IPS-18a (cell line): ENCODE measurements around the gene AFDN.

Source experiments
- H3K27ac ChIP-seq: one replicate; pipeline ENCODE4 v1.5.1; 2013; ENCODE audit warnings: low read length
- H3K27me3 ChIP-seq: one replicate; pipeline ENCODE4 v1.6.1; 2013; ENCODE audit warnings: mild to moderate bottlenecking, low read length; ENCODE audit not compliant: control insufficient read depth, insufficient read depth
- H3K36me3 ChIP-seq: one replicate; pipeline ENCODE4 v1.6.1; 2013; ENCODE audit warnings: low read depth, low read length; ENCODE audit not compliant: control insufficient read depth
- H3K4me1 ChIP-seq: one replicate; pipeline ENCODE4 v1.6.1; 2013; ENCODE audit warnings: low read depth, low read length; ENCODE audit not compliant: control insufficient read depth
- H3K4me3 ChIP-seq: one replicate; pipeline ENCODE4 v1.5.1; 2013; ENCODE audit warnings: low read length
- H3K9ac ChIP-seq: one replicate; pipeline ENCODE4 v1.6.1; 2013; ENCODE audit warnings: mild to moderate bottlenecking, low read length, moderate library complexity
- H3K9me3 ChIP-seq: one replicate; pipeline ENCODE4 v1.6.1; 2013; ENCODE audit warnings: low read depth, low read length; ENCODE audit not compliant: control insufficient read depth

The AFDN gene

DNA sequence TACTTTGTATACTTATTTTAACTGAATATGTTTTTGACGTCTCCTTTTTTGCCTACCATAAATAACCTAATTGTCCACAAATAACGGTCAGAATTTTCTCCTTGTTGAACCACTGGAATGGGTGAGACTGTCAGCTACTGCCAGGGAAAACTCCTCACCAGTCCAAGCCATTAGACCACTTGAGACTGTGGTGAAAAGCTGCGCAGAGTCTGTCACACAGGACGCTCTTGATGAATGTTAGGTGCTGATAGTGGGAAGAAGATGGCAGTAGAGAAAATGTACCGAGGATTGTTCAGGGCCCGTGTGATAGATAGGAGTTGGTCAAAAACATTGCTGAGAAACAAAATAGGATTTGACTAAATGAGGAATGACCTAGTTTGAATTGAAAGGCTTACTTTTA lies 95.1 kb downstream of the AFDN start:
- H3K9me3 ChIP-seq: no peaks in the 10 kb centered on the region
- no peaks in the 10 kb centered on the region for H3K4me1 ChIP-seq
- H3K4me3 ChIP-seq: no peak overlapping the region
- H3K27me3 ChIP-seq: no peaks in the 10 kb centered on the region
- H3K36me3 ChIP-seq: peaks cover 77% of the 10 kb centered on the region
- H3K27ac ChIP-seq: no peak overlapping the region
- no peak overlapping the region for H3K9ac ChIP-seq

DNA sequence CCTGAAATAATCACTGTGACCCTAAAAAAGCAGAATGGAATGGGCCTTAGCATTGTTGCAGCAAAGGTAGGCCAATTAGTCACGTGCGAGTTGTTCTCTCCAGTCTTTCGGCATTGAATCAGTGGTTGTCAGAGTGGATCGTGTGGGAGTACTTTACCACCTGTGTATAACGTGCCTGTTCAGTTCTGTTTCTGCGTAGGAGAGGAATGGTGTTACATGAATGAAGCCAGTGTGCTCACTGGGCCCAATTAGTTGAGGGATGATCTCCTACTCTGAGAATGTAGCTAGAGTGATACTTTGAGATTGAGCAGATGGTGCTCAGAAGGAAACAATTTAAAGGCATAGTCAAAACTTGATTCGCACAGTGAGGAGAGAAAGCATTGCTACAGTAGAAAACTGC lies 98.3 kb downstream of the AFDN start:
- no peak overlapping the region for H3K27ac ChIP-seq
- H3K9me3 ChIP-seq: no peaks in the 10 kb centered on the region
- H3K36me3 ChIP-seq: peaks cover 78% of the 10 kb centered on the region
- H3K27me3 ChIP-seq: no peaks in the 10 kb centered on the region
- H3K4me3 ChIP-seq: no peak overlapping the region
- H3K4me1 ChIP-seq: no peaks in the 10 kb centered on the region
- H3K9ac ChIP-seq: no peak overlapping the region

GRCh38 chr6:167927246-167927645 lies 100.5 kb downstream of the AFDN start:
- Histone ChIP-seq H3K9ac (no peak overlapping the region), H3K4me1 (no peaks in the 10 kb centered on the region), H3K27me3 (no peaks in the 10 kb centered on the region), H3K36me3 (peaks cover 82% of the 10 kb centered on the region), H3K9me3 (no peaks in the 10 kb centered on the region), H3K4me3 (no peak overlapping the region), H3K27ac (no peak overlapping the region)

DNA sequence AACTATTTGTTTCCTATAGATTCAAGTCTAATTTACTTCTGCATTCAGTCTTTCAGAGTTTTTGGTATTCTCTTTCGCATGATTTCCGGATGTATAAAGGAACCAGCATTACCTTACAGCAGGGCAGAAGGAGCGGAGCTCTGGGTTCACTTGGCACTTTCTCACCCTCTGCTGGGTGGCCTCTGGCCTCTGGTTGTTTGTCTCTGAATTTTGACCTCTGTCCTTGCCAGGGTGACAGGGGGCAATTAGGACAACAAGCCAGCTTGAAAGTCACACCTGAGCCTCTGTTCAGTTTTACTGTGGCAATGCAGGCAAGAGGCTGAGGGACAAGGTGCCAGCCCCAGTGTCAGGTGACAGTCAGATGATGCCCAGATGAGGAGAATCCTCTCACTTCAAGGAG lies 101.4 kb downstream of the AFDN start:
- Histone ChIP-seq H3K4me1 (no peaks in the 10 kb centered on the region), H3K9ac (no peak overlapping the region), H3K36me3 (peaks cover 76% of the 10 kb centered on the region), H3K27ac (no peak overlapping the region), H3K27me3 (no peaks in the 10 kb centered on the region), H3K9me3 (no peaks in the 10 kb centered on the region), H3K4me3 (no peak overlapping the region)

- H3K9me3 ChIP-seq: no peaks in the 10 kb centered on the region
- no peak overlapping the region for H3K9ac ChIP-seq
- no peaks in the 10 kb centered on the region for H3K27me3 ChIP-seq
- H3K4me3 ChIP-seq: no peak overlapping the region
- H3K27ac ChIP-seq: no peak overlapping the region
- H3K4me1 ChIP-seq: no peaks in the 10 kb centered on the region
- peaks cover 67% of the 10 kb centered on the region for H3K36me3 ChIP-seq
Observed at GRCh38 chr6:167930295-167930694, 103.6 kb downstream of the AFDN start.

DNA sequence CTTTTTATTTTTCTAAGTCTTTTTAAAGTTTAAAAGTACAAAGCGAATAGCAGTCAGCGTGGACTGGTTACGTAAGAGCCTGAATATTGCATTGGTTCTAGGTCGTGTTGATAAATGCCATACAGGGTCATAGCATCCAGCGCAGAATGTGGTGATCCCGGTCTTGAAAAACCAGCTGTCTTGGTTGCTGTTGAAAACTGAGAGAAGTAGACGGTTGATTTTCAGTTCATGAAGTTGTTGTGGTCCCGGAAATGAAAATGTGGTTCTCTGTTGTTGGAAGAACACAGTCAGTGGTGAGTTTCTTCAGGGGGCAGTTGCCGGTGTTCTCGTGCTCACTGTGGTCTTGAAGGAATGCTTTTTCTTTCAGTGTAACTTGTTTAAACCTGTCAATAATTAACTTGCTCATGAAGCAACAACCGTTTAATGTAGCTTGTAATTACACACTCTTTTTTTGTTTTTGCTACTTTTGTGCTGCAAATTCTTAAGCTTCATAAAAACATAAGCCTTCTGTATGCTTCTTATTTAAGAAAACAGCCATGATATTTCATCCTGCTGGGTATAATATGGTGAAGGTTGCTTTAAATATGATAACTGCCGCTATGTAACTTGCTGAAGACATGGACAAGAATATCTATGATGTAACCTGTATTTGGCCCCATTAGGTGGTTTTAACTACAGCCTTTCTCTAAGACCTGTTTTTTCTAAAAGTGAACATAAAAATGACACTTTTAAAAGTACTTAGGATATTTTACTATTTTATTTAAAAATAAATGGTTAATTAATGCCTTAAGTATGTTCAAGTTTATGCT lies 106.0 kb downstream of the AFDN start:
- no peak overlapping the region for H3K27ac ChIP-seq
- H3K4me3 ChIP-seq: no peak overlapping the region
- H3K9me3 ChIP-seq: no peaks in the 10 kb centered on the region
- H3K27me3 ChIP-seq: no peaks in the 10 kb centered on the region
- H3K36me3 ChIP-seq: peaks cover 49% of the 10 kb centered on the region
- no peak overlapping the region for H3K9ac ChIP-seq
- H3K4me1 ChIP-seq: no peaks in the 10 kb centered on the region

DNA sequence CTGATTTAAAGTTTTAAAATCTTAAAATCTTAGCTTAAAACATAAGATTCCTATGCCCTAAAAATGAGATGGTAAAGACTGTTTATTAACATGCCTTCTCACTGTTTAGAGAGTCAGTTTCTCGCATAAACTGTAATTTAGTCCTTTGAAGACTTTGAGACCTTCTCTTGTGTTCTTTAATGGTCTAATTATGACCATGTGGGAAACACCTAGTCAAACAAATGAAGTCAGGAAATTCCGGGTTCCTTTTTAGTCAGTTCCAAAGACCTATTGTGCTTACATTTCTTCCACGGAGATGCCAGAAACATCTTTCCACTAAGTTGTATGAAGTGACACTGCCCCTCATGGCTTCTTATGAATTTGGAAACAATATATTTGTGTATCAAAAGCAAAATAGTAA lies 106.6 kb downstream of the AFDN start:
- H3K27ac ChIP-seq: no peak overlapping the region
- H3K4me1 ChIP-seq: no peaks in the 10 kb centered on the region
- no peak overlapping the region for H3K4me3 ChIP-seq
- no peaks in the 10 kb centered on the region for H3K27me3 ChIP-seq
- peaks cover 43% of the 10 kb centered on the region for H3K36me3 ChIP-seq
- no peaks in the 10 kb centered on the region for H3K9me3 ChIP-seq
- H3K9ac ChIP-seq: no peak overlapping the region

DNA sequence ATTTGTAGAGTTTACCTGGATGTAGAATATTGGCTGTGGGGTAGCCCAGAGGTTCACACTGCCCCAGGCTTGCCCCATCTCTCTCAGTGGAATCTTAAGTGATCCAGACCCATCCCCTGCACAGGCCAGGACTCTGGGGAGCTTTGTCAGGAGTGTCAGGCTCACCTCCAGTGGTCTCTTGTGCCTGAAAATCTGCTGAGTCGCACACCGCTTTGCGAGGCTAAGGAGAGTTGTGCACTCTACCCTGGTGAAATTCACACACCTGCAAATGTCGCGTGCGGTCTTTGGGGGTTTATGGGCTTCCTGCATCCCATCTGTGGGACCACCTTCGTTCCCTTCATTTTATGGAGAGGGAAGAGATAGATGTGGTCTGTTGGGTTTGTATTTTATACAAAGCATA lies 107.1 kb downstream of the AFDN start:
- Histone ChIP-seq H3K4me1 (no peaks in the 10 kb centered on the region), H3K36me3 (peaks cover 38% of the 10 kb centered on the region), H3K27ac (no peak overlapping the region)

DNA sequence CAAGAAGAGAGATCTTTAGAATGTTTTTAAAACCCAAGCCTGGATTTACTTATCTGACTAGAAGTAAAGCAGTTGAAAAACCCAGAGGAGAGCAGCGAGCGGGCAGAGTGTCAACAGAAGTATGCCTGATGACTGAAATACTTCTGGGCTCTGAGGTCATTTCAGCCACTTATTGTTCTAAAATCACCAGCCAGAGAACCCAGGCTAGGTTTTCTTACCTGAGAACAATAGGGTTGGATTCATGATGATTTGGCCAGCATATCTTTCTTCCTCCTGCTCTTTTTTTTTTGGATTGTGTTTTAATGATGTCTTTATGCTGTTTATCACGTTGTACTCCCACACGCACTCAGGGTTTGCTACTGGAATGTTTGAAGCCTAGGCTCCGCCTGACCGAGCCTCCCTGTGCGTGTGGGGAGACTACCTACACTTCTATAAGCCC lies 107.7 kb downstream of the AFDN start:
- Histone ChIP-seq H3K36me3 (peaks cover 34% of the 10 kb centered on the region), H3K4me3 (no peak overlapping the region), H3K27me3 (no peaks in the 10 kb centered on the region), H3K4me1 (no peaks in the 10 kb centered on the region), H3K27ac (no peak overlapping the region), H3K9me3 (no peaks in the 10 kb centered on the region), H3K9ac (no peak overlapping the region)

More for the DNA sequence above, 107.1 kb downstream of the AFDN start:
- Histone ChIP-seq H3K4me3 (no peak overlapping the region), H3K27me3 (no peaks in the 10 kb centered on the region), H3K9me3 (no peaks in the 10 kb centered on the region), H3K9ac (no peak overlapping the region)

- Histone ChIP-seq H3K9ac (no peak overlapping the region), H3K36me3 (peaks cover 19% of the 10 kb centered on the region), H3K9me3 (no peaks in the 10 kb centered on the region), H3K27ac (no peak overlapping the region), H3K4me1 (no peaks in the 10 kb centered on the region), H3K4me3 (no peak overlapping the region), H3K27me3 (no peaks in the 10 kb centered on the region)
Observed at GRCh38 chr6:167936051-167936450, 109.3 kb downstream of the AFDN start.

GRCh38 chr6:167937301-167937700 lies 110.6 kb downstream of the AFDN start:
- no peak overlapping the region for H3K4me3 ChIP-seq
- peaks cover 14% of the 10 kb centered on the region for H3K36me3 ChIP-seq
- no peaks in the 10 kb centered on the region for H3K9me3 ChIP-seq
- no peaks in the 10 kb centered on the region for H3K4me1 ChIP-seq
- no peak overlapping the region for H3K27ac ChIP-seq
- H3K27me3 ChIP-seq: no peaks in the 10 kb centered on the region
- H3K9ac ChIP-seq: no peak overlapping the region
